GM19467 (cell line): ENCODE data around the gene MMP8.

Experiments
- ATAC-seq: cut with Tn5 transposase; IDR thresholded peaks from one replicate; pipeline ENCODE4 v1.9.1; 2021; ENCODE audit warnings: mild to moderate bottlenecking, moderate library complexity; ENCODE audit not compliant: unreplicated experiment

MMP8 gene

DNA sequence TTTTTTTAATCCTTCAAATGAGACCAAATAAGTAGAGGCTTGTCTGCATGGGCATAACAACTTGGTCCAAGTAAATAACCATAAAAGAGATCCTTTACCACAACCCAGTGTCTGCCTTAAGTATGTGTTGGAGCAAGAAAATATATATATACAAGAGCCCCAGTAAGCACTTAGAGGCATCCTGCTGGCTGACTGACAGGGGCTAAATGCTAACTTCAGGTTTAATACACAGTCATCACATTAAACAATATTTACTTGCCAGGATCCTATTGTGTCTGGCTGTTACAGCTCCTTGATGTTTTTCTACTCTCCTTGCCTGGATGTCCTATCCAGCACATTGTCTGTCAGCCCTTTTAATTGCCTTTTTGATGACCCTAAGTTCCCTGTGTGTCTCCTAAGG, 62.1 kb downstream of the MMP8 start:
- ATAC-seq, result no peak
